Skeletal muscle tissue (tissue), 4 donors: Measurements from ENCODE around the gene C1QTNF6. TPM values are rescaled to one million over a fixed set of nuclear protein-coding genes. Genes with fewer than 3 reads are reported as not detected.
"Not testable (repeated sequence)": the region's sequence is repeated elsewhere in the genome, so short reads cannot be mapped to it uniquely, and the experiment has no call there.

Source experiments
- H3K27ac ChIP-seq: one replicate; pipeline ENCODE4 v1.7.0; 2013; ENCODE audit warnings: mild to moderate bottlenecking, low read depth, low read length, inconsistent platforms
- H3K27me3 ChIP-seq, 3 donors: one replicate each; pipeline ENCODE4 v1.7.0; 2013; ENCODE audit warnings: low read length in 3 of 3; ENCODE audit not compliant: control insufficient read depth in 3 of 3, insufficient read depth in 3 of 3
- H3K36me3 ChIP-seq, 3 donors: one replicate each; pipeline ENCODE4 v1.7.0; 2013; ENCODE audit warnings: low read length in 3 of 3; ENCODE audit not compliant: control insufficient read depth in 3 of 3, insufficient read depth in 3 of 3
- H3K4me1 ChIP-seq, 3 donors: one replicate each; pipeline ENCODE4 v1.7.0; 2013; ENCODE audit warnings: low read length in 3 of 3, mild to moderate bottlenecking in 3 of 3; ENCODE audit not compliant: control insufficient read depth in 3 of 3, insufficient read depth in 3 of 3
- H3K4me3 ChIP-seq, 3 donors: one replicate each; pipeline ENCODE4 v1.7.0; 2013; ENCODE audit warnings: low read length in 3 of 3
- H3K9ac ChIP-seq, 3 donors: one replicate each; pipeline ENCODE4 v1.7.0; 2013; ENCODE audit warnings: low read length in 3 of 3, mild to moderate bottlenecking in 3 of 3, moderate library complexity in 2 of 3, low read depth in 1 of 3
- H3K9me3 ChIP-seq, 3 donors: one replicate each; pipeline ENCODE4 v1.7.0; 2013; ENCODE audit warnings: low read length in 3 of 3; ENCODE audit not compliant: control insufficient read depth in 3 of 3
- total RNA-seq: library from RNA; depleted of rRNA; stranded (reverse); fragments of >200 nt; gene quantifications from one replicate; pipeline ENCODE4 v1.2.3, GENCODE V29; 2014
- donor health status: Osteomylitis.

Gene C1QTNF6
- total RNA-seq, 1 donor from 2014 or later, result 6.3 TPM

- no peaks in the 10 kb centered on the region for H3K9me3 ChIP-seq
- no peak overlapping the region for H3K27ac ChIP-seq
- H3K27me3 ChIP-seq, result peaks cover 11 to 31% (median 30%) of the 10 kb centered on the region in 3 donors
- no peaks in the 10 kb centered on the region for H3K4me1 ChIP-seq
- no peak overlapping the region for H3K9ac ChIP-seq
- H3K4me3 ChIP-seq, result no peak overlapping the region
- H3K36me3 ChIP-seq, result no peaks in the 10 kb centered on the region
These were observed 19.9 kb upstream of the C1QTNF6 start for GRCh38 chr22:37207981-37208380.

GRCh38 chr22:37206841-37207821 lies 19.1 kb upstream of the C1QTNF6 start:
- no peaks in the 10 kb centered on the region for H3K9me3 ChIP-seq
- no peaks in the 10 kb centered on the region for H3K36me3 ChIP-seq
- no peak overlapping the region for H3K27ac ChIP-seq
- peaks cover 11 to 31% (median 25%) of the 10 kb centered on the region in 3 donors for H3K27me3 ChIP-seq
- no peak overlapping the region for H3K9ac ChIP-seq
- no peaks in the 10 kb centered on the region for H3K4me1 ChIP-seq
- H3K4me3 ChIP-seq, result no peak overlapping the region

- Histone ChIP-seq H3K36me3 (no peaks in the 10 kb centered on the region), H3K27me3 (peaks cover 9 to 25% (median 20%) of the 10 kb centered on the region in 3 donors), H3K9me3 (no peaks in the 10 kb centered on the region), H3K4me1 (no peaks in the 10 kb centered on the region), H3K4me3 (no peak overlapping the region), H3K27ac (no peak overlapping the region), H3K9ac (no peak overlapping the region)
These were observed 18.2 kb upstream of the C1QTNF6 start for GRCh38 chr22:37206118-37206840.

DNA sequence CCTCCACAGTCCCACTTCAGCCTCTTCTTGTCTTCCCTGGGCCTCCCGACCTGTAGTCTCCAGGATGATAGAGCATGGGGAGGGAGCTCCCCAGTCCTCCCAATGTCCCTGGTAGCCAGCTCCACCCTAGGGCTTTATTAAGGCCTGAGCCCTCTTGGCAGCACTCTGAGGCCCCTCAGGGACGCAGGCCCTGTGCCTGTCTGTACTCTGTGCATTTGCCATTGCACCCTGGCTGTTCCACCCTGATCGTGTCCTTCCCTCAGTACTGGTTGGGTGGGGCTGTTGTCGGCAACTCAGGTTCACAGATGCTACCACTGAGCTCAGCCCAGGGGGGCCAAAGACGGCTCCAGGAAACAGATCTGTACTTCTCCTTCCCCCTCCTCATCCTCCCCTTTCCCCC lies 17.0 kb upstream of the C1QTNF6 start:
- Histone ChIP-seq H3K27me3 (peaks cover 0 to 13% (median 7%) of the 10 kb centered on the region in 3 donors), H3K9me3 (no peaks in the 10 kb centered on the region), H3K9ac (no peak overlapping the region), H3K4me3 (no peak overlapping the region), H3K36me3 (no peaks in the 10 kb centered on the region), H3K4me1 (no peaks in the 10 kb centered on the region), H3K27ac (no peak overlapping the region)

GRCh38 chr22:37204045-37204655 lies 16.1 kb upstream of the C1QTNF6 start:
- Histone ChIP-seq H3K27me3 (peaks cover 0 to 7% (median 3%) of the 10 kb centered on the region in 3 donors), H3K9me3 (no peaks in the 10 kb centered on the region), H3K9ac (no peak overlapping the region), H3K4me3 (no peak overlapping the region), H3K27ac (no peak overlapping the region), H3K36me3 (no peaks in the 10 kb centered on the region), H3K4me1 (peaks cover 5 to 6% (median 6%) of the 10 kb centered on the region in 3 donors)

DNA sequence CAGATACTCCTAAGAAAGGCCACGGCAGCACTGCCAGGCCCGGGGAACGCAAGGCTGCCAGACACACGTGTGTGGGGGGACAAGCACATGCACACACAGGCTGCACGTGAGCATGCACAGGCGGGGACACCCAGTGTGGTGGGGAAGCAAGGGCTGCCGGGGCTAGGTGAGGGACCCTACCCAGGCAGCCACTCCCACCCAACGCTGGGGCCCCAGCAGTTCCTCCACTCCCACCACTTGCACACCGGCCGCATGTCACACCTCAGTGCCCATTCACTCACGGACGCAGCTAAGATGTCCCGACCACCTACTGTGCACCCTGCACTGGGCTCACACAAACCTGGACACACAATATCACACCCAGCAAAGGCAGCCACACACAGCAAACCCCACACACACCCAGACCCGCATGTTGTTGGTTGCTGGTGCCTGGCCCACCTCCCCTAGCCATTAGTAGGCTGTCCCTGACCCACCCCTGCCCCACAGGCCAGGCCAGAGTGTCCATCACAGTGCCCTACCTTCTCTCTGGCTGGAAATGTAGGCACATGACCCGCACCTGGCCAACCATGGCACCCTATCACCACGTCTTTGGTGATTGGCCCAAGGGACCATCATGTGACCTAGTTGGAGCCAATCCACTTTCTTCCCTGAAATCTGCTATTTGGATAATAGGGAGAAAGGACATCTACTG lies 15.5 kb upstream of the C1QTNF6 start:
- H3K9me3 ChIP-seq, result no peaks in the 10 kb centered on the region
- no peak overlapping the region for H3K4me3 ChIP-seq
- H3K36me3 ChIP-seq, result no peaks in the 10 kb centered on the region
- H3K9ac ChIP-seq, result no peak overlapping the region
- no peak overlapping the region for H3K27ac ChIP-seq
- peaks cover 0 to 4% (median 2%) of the 10 kb centered on the region in 3 donors for H3K27me3 ChIP-seq
- peaks cover 9 to 11% (median 10%) of the 10 kb centered on the region in 3 donors for H3K4me1 ChIP-seq

DNA sequence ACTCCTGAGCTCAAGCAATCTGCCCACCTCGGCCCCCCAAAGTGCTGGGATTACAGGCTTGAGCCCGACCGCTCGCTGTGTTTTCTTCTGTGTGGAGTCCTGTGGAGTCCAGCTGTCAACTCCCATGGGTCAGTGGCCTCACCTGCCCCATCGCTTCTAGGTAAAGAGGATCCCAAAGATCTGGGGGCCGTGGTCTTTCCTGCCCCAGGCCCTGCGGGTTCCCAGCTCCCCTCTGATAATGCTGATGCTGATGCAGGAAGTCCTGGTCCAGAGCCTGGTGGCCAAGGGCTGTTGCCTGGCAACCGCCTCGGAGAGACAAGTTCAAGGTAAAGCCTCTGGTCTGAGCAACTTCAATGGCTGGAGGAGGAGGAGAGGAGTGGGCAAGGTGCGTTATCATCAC lies 14.7 kb upstream of the C1QTNF6 start:
- Histone ChIP-seq H3K9ac (no peak overlapping the region), H3K36me3 (no peaks in the 10 kb centered on the region), H3K27ac (no peak overlapping the region), H3K4me3 (no peak overlapping the region), H3K9me3 (no peaks in the 10 kb centered on the region), H3K27me3 (peaks cover 0 to 2% (median 0%) of the 10 kb centered on the region in 3 donors), H3K4me1 (peaks cover 16 to 18% (median 16%) of the 10 kb centered on the region in 3 donors)

- Histone ChIP-seq H3K9ac (no peak overlapping the region), H3K27ac (no peak overlapping the region), H3K27me3 (peaks cover 0 to 2% (median 0%) of the 10 kb centered on the region in 3 donors), H3K9me3 (no peaks in the 10 kb centered on the region), H3K4me3 (no peak overlapping the region), H3K36me3 (no peaks in the 10 kb centered on the region), H3K4me1 (peaks cover 22 to 24% (median 23%) of the 10 kb centered on the region in 3 donors)
These were observed 14.0 kb upstream of the C1QTNF6 start for GRCh38 chr22:37202001-37202555.

GRCh38 chr22:37201443-37201820 lies 13.4 kb upstream of the C1QTNF6 start:
- peaks cover 29 to 30% (median 29%) of the 10 kb centered on the region in 3 donors for H3K4me1 ChIP-seq
- not testable (repeated sequence) for H3K9ac ChIP-seq, H3K36me3 ChIP-seq, H3K27me3 ChIP-seq, H3K9me3 ChIP-seq, H3K27ac ChIP-seq, H3K4me3 ChIP-seq
